Measurements from ENCODE around the gene TPPP. TPM values are rescaled to one million over a fixed set of nuclear protein-coding genes. Genes with fewer than 3 reads are reported as not detected.

TPPP gene
- total RNA-seq, 2 donors from 2014 or later = 9.8 to 10.8 TPM

DNA sequence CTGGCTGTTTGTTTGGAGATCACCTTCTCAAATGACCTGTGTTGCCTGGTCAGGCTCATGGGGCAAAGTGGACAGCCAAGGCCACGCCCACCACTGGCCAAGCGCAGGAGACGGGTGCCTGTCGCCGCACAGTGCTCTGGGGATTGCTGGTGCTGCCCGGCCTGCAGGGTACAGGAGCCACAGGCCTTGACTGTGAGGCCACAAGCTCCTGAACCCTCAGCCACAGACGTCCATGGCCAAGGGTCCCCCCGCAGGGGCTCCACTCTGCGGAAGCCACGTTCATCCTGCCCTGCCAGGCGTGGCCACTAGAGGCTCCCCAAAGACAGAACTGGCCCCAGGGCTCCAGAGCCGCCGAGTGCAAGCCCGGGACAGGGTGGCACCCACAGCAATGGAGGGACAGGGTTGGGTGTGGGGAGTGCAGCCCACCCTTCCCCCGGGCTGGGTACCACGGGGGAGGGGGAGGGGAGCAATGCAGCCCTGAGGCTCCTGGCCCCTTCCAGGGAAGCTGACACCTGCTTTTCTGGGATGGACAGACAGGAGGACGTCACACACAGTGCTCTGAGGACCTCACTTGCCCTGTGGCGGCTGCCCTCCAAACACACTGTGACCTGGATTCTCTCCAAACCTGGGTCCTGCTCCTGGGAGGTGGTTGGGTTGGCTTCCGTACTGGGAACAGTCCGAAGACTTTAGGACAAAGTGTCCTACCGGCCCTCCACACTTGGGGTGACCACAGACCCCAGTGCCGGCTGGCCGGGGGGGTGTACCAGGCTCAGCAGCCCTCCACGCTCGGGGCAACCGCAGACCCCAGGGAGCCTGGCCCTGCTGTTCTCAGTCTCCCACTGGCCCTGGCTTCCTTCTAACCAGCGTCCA is 21.5 kb downstream of the TPPP start:
- DNase-seq (ENCODE audit: low spot score) = peak; percentile 93
- intact Hi-C loops (cut with DNase I) = loop anchor here in 1 of 2 donors (5.0 kb wide), 1 partner anchor 221 kb away; the partner anchor contains the start of genes BRD9 and TRIP13

DNA sequence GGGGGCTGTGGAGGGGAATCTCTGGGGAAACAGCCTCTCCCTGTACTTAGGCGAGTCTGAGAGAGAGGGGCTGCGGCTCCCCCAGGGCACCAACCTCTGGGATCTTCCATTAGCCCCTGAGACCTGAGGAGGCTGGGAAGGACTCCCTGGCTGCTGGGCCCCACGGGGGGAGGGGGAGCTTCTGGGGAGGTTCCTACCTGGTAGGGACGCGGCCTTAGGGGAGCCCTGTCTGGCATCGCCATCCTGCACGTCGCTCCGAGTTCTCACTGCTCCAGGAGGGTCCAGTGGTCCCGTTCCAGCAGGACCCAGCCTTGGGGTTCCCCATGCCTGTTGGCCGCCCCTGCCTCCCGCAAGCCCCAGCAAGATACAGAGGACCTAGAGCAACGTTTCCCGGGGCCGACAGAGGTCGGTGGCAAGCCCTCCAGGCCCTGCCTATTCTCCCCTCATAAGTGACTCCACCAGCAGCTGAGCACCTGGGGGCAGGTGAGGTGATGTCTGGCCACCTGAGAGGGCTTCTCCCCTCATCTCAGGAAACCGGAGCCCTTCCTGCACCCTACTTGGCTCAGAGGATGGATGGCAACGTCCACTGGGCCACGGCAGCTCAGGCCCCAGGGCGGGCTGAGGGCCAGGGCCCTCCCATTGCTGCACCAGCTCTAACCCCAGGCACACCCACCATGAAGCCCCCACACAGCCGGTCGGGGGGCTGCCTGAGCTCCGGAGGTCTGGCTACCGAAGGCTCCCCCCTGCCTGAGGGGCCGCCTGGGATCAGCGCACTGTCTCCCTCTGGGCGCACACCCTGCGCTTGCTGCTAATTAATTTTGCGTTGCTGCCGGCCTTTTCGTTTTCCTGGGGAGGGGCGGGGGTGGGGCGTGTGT is 22.5 kb downstream of the TPPP start:
- DNase-seq (ENCODE audit: low spot score) = peak; percentile 80
- intact Hi-C loops (cut with DNase I) = loop anchor here in 1 of 2 donors (5.0 kb wide), 1 partner anchor 222 kb away; the partner anchor contains the start of genes BRD9 and TRIP13

GRCh38 chr5:669842-670395 is 23.2 kb downstream of the TPPP start:
- intact Hi-C loops (cut with DNase I) = loop anchor here (1.0 to 5.0 kb wide), 2 partner anchors 29 to 222 kb away; partner anchors contain the start of genes BRD9 (in 2 of the 2) and TRIP13 (in 2 of the 2)
- peak; percentile 77 for DNase-seq (ENCODE audit: low spot score)

DNA sequence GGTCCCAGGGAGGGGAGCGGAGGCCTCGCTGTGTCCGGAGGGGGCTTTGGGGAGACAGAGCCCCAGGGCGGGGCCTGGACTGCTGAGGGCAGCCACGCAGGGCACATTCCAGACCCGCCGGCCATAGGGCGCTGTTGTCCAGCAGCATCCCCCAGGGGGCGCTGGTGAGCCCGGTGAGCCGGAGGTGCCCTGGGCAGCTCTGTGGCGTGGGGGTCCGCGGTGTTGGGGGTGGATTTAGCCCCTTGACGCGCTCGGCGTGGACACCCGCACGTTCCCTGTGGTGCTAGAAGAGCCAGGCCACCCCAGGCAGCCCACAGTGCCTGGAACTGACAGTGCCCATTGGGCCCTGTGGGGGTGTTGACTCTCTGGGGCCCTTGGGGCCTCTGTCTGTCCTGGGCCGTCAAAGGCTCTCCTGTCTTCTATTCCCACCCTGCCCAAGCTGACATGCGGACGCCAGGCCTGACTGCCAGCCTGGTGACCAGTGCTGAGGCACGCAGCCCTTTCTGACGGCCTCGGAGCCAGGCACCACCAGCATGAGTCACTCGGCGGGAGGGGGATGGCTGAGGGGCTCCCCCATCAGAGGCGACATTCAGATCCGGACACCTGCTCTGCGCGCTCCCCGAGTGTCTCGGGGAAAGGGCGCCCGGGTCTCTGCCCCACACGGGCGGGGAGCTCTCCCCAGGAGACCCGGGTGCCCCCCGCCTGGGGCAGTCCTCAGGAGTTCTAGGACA is 23.9 kb downstream of the TPPP start:
- intact Hi-C loops (cut with DNase I) = loop anchor here in 1 of 2 donors (1.0 to 5.0 kb wide), 2 partner anchors 28 to 223 kb away; partner anchors contain the start of genes BRD9 and TRIP13
- DNase-seq (ENCODE audit: low spot score) = peak; percentile 85

DNA sequence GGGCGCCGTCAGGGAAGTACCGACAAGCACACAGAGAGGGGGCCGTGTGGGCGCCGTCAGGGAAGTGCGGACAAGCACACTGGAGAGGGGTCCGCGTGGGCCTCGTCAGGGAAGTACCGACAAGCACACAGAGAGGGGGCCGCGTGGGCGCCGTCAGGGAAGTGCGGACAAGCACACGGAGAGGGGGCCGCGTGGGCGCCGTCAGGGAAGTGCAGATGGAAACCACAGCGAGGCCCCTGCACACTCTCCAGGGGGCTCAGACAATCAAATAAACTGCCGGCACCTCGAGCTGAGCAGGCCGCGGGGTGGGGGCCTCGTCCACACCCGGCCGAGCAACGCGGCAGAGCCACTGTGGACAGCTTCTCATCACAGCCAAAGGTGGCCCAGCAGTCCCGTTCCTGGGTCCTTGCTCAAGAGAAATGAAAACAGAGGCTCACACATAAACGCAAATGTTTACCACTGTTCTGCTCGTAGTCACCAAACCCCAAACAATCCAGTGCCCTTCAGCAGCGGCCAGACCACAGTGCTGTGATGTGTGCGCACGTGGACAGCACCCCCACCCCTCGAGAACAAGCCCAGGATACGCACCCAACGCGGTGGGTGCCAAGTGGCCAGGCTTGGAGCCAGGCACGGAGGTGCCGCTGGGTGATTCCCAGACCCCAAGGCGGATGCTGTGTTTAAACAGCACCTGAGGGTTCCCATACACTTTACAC is 24.7 kb downstream of the TPPP start:
- intact Hi-C loops (cut with DNase I) = loop anchor here in 1 of 2 donors (5.0 kb wide), 1 partner anchor 224 kb away; the partner anchor contains the start of genes BRD9 and TRIP13
- peak; percentile 66 for DNase-seq (ENCODE audit: low spot score)

DNA sequence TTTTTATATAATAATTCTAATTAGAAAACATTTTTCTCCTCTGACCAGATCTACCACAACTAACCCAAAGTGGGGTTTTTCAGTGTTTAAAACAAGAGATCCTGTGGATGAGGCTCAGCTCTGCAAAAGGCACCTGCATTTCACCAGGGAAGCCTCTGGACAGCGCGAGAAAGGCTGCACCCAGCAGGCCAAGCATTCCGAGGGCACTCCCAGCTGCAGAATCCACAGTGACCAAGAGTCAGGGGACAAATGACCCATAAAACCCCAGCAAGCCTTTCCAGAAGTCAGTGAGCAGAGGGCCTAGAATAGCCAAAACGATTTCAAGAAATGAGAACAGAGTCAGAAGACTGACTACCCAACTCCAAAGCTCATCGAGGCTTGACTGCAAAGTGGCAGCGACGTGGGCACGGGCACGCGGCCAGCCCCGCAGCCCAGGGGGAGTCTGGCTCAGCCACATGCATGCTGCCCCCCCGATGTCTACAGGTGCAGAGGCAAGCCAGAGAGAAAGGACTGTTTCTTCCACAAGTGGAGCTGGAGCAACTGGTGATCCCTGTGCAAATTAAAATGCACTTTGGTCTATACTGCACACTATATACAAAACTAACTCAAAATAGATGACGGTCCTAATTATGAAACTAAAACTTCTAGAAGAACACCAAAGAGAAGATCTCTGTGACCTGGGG is 26.2 kb downstream of the TPPP start:
- intact Hi-C loops (cut with DNase I) = loop anchor here in 1 of 2 donors (5.0 kb wide), 1 partner anchor 225 kb away; the partner anchor contains the start of genes BRD9 and TRIP13
- peak; percentile 48 for DNase-seq (ENCODE audit: low spot score)

GRCh38 chr5:665956-666711 is 27.0 kb downstream of the TPPP start:
- peak; percentile 80 for DNase-seq (ENCODE audit: low spot score)
- intact Hi-C loops (cut with DNase I) = loop anchor here in 1 of 2 donors (5.0 kb wide), 1 partner anchor 226 kb away; the partner anchor contains the start of genes BRD9 and TRIP13

GRCh38 chr5:665541-665955 is 27.6 kb downstream of the TPPP start:
- DNase-seq (ENCODE audit: low spot score) = peak; percentile 50

GRCh38 chr5:664994-665360 is 28.2 kb downstream of the TPPP start:
- intact Hi-C loops (cut with DNase I) = loop anchor here in 1 of 2 donors (5.0 kb wide), 1 partner anchor 227 kb away; the partner anchor contains the start of genes BRD9 and TRIP13
- peak; percentile 64 for DNase-seq (ENCODE audit: low spot score)

More at GRCh38 chr5:665541-665955, 27.6 kb downstream of the TPPP start:
- intact Hi-C loops (cut with DNase I) = loop anchor here in 1 of 2 donors (5.0 kb wide), 1 partner anchor 227 kb away; the partner anchor contains the start of genes BRD9 and TRIP13

DNA sequence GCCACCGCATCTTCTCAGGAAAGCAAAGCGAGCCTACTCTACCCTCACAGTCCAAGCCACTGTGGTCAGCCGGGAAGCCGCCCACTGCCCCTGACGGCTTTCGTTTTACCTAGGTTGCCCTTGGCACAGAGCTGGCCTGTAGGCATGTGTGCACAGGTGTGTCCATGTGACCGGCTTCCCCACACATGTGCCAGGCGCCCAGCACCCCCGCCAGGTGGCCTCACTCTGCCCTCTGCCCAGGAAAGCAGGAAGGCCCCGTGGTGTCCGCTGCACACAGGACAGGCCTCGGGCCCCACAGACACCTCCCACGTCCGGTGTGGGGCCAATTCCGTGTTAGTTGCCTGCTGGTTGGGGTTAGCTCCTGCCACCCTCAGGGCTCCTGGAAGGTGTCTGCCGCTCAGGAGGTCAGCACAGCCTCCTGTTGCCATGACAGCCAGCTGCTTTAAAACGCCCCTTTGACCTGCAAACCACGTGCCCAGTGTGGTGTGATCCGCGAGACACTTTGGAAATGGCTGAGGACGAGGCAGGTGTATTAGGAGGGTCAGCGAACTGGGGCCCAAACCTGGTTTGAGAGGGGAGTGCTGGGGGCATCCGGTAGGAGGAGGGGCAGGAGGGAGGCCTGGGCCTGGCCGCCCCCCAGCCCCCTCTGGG is 28.7 kb downstream of the TPPP start:
- peak; percentile 75 for DNase-seq (ENCODE audit: low spot score)

DNA sequence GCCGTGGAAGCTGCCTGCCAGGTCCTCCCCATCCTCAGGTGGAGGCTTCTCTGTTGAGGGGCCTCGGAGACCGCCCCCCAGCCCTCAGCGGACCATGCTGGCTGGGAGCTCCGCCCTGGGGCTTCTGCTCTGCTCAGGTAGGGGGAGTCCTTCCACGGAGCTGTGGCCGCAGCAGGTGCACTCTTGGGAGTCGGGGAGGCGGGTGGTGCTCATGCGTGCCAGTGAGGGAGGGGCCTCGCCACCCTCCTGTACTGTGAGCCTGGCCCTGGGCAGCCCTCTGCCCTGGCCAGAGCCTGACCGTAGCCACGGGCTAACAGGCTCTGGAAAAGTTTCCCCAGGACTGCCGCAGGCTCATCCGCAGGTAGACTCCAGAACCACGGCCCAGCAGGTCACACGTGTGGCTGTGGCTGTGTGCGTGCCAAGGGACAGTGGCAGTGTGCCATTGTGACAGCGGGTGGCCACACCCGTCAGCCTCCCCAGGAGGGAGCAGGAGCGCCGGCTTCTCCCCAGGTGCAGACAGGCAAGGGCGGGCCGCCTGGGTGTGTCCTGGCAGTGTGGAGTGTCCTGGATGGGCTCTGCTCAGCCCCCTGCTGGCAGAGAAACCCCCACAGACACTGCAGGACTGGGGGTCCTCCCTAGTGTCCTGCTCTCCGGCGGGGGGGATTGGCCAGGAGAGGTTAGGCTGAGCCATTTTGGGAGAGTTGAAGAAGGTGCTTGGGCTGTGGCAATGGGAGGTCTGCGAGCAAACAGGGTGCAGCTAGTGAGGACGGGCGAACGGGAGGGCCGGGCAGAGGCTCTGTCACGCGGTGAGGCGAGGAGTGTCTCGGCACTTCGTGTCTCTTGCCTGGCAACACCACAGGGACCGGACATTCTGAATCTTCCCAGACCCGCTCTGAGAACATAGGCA is 29.5 kb downstream of the TPPP start:
- DNase-seq (ENCODE audit: low spot score) = peak; percentile 74
- intact Hi-C loops (cut with DNase I) = no loop called here

More for the DNA sequence above, 28.7 kb downstream of the TPPP start:
- intact Hi-C loops (cut with DNase I) = no loop called here

GRCh38 chr5:662751-663435 is 30.3 kb downstream of the TPPP start:
- DNase-seq (ENCODE audit: low spot score) = no peak
- intact Hi-C loops (cut with DNase I) = no loop called here

GRCh38 chr5:661891-662750 is 31.0 kb downstream of the TPPP start:
- DNase-seq (ENCODE audit: low spot score) = no peak
- intact Hi-C loops (cut with DNase I) = no loop called here

Data from posterior vena cava (tissue), 2 donors.